HCT116 (cell line): ENCODE measurements around the gene TBX20.
"Not testable (repeated sequence)": the region's sequence is repeated elsewhere in the genome, so short reads cannot be mapped to it uniquely, and the experiment has no call there.

Source experiments
- CBX3 ChIP-seq: IDR thresholded peaks from 2 replicates; pipeline ENCODE4 v1.6.1; 2012; ENCODE audit warnings: low read depth
- CTCF ChIP-seq, 3 experiments: fragments of 200-600 bp in 1 of 3; sonication (generic) in 1 of 3; IDR thresholded peaks in 2 of 3; conservative IDR thresholded peaks in 1 of 3; 2 replicates each; pipeline ENCODE4 v1.5.1; 2012 to 2017; ENCODE audit warnings: low read depth in 2 of 3, low read length in 2 of 3, antibody characterized with exemption in 1 of 3, borderline replicate concordance in 1 of 3, control low read depth in 1 of 3, mild to moderate bottlenecking in 1 of 3, mixed read lengths in 1 of 3, mixed run types in 1 of 3, moderate library complexity in 1 of 3; ENCODE audit not compliant: insufficient read depth in 1 of 3
- EZH2phosphoT487 ChIP-seq: fragments of 200-600 bp; IDR thresholded peaks from 2 replicates; pipeline ENCODE4 v1.6.1; 2018; ENCODE audit warnings: antibody characterized with exemption, borderline replicate concordance
- FOSL1 ChIP-seq: IDR thresholded peaks from 2 replicates; pipeline ENCODE4 v1.6.1; 2012; ENCODE audit warnings: low read depth
- POLR2AphosphoS5 ChIP-seq: IDR thresholded peaks from 2 replicates; pipeline ENCODE4 v1.6.1; 2011; ENCODE audit warnings: mild to moderate bottlenecking, low read depth, low read length, moderate library complexity
- SIN3A ChIP-seq: IDR thresholded peaks from 2 replicates; pipeline ENCODE4 v1.6.1; 2012; ENCODE audit warnings: low read depth
- TCF7L2 ChIP-seq: IDR thresholded peaks from 2 replicates; pipeline ENCODE4 v1.7.0; 2011; ENCODE audit warnings: borderline replicate concordance, inconsistent platforms; ENCODE audit not compliant: insufficient read depth, insufficient read length; ENCODE audit errors: extremely low read depth
- YY1 ChIP-seq: IDR thresholded peaks from 2 replicates; pipeline ENCODE4 v1.6.1; 2011; ENCODE audit warnings: low read length, low read depth, moderate library complexity, mild to moderate bottlenecking; ENCODE audit not compliant: insufficient replicate concordance; ENCODE audit errors: extremely low read depth
- ZFX ChIP-seq: fragments of 450-650 bp; IDR thresholded peaks from 2 replicates; pipeline ENCODE4 v1.6.1; 2017
- TF ChIP-seq, protein P1 (sequence below): IDR thresholded peaks from 2 replicates; pipeline ENCODE4 v1.6.1; 2012; ENCODE audit warnings: low read depth

GRCh38 chr7:35202353-35202752, 51.5 kb downstream of the TBX20 start:
- TF ChIP-seq CTCF (IDR thresholded peaks at IDR 0.05 in 2 of 3, conservative IDR thresholded peaks at IDR 0.05 in 1 of 3; ENCODE audit: borderline replicate concordance in 1 of 3, insufficient read depth in 1 of 3, low read depth in 2 of 3, low read length in 2 of 3); ZFX; POLR2AphosphoS5; EZH2phosphoT487; YY1; SIN3A; CBX3; TCF7L2; FOSL1: not testable (repeated sequence)
- TF ChIP-seq, protein P1, sequence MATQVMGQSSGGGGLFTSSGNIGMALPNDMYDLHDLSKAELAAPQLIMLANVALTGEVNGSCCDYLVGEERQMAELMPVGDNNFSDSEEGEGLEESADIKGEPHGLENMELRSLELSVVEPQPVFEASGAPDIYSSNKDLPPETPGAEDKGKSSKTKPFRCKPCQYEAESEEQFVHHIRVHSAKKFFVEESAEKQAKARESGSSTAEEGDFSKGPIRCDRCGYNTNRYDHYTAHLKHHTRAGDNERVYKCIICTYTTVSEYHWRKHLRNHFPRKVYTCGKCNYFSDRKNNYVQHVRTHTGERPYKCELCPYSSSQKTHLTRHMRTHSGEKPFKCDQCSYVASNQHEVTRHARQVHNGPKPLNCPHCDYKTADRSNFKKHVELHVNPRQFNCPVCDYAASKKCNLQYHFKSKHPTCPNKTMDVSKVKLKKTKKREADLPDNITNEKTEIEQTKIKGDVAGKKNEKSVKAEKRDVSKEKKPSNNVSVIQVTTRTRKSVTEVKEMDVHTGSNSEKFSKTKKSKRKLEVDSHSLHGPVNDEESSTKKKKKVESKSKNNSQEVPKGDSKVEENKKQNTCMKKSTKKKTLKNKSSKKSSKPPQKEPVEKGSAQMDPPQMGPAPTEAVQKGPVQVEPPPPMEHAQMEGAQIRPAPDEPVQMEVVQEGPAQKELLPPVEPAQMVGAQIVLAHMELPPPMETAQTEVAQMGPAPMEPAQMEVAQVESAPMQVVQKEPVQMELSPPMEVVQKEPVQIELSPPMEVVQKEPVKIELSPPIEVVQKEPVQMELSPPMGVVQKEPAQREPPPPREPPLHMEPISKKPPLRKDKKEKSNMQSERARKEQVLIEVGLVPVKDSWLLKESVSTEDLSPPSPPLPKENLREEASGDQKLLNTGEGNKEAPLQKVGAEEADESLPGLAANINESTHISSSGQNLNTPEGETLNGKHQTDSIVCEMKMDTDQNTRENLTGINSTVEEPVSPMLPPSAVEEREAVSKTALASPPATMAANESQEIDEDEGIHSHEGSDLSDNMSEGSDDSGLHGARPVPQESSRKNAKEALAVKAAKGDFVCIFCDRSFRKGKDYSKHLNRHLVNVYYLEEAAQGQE = not testable (repeated sequence)
